H1 (cell line): ENCODE results near the gene HMGN1. TPM values are rescaled to one million over a fixed set of nuclear protein-coding genes. Genes with fewer than 3 reads are reported as not detected.

Source experiments
- CTCF ChIA-PET: fragments of 300-600 bp; sonication (Branson Sonifier 250); formaldehyde crosslinking; loops from one replicate; lab custom pipeline; 2021; ENCODE audit not compliant: partially characterized antibody; lab: Charles Lee
- POLR2A ChIA-PET: fragments of 300-600 bp; sonication (Branson Sonifier 250); formaldehyde crosslinking; loops from one replicate; lab custom pipeline; 2021; ENCODE audit warnings: inconsistent platforms; ENCODE audit not compliant: partially characterized antibody; lab: Charles Lee
- DNase-seq, 2 experiments: peaks; one replicate each; pipeline versions ENCODE4 v3.0.0 to v3.0.0-alpha.2; 2010 to 2022; ENCODE audit warnings: low spot score in 2 of 2, low read depth in 1 of 2, mixed read lengths in 1 of 2
- FAIRE-seq: peaks from 2 replicates; lab custom pipeline; 2011; peaks lifted over from hg19 to GRCh38; lab: Jason Lieb, UNC
- H2AFZ ChIP-seq: 2 replicates; pipeline ENCODE4 v1.8.1; 2012; ENCODE audit warnings: low read length, inconsistent platforms
- H2AK5ac ChIP-seq: 2 replicates; pipeline ENCODE4 v1.6.1; 2013; ENCODE audit warnings: low read depth, low read length
- H2BK120ac ChIP-seq: replicated peaks from 2 replicates; pipeline ENCODE3; 2013; ENCODE audit warnings: low read depth, low read length, inconsistent platforms
- H2BK12ac ChIP-seq: 2 replicates; pipeline ENCODE4 v1.6.1; 2013; ENCODE audit warnings: low read depth, low read length
- H2BK15ac ChIP-seq: 2 replicates; pipeline ENCODE4 v1.6.1; 2013; ENCODE audit warnings: low read length
- H2BK20ac ChIP-seq: 2 replicates; pipeline ENCODE4 v1.6.1; 2013; ENCODE audit warnings: low read length
- H2BK5ac ChIP-seq: 2 replicates; pipeline ENCODE4 v1.6.1; 2013; ENCODE audit warnings: low read depth, low read length
- H3K14ac ChIP-seq: 2 replicates; pipeline ENCODE4 v1.6.1; 2013; ENCODE audit warnings: inconsistent platforms; ENCODE audit not compliant: insufficient read length
- H3K18ac ChIP-seq: 2 replicates; pipeline ENCODE4 v1.6.1; 2013; ENCODE audit warnings: low read length; ENCODE audit errors: extremely low read depth
- H3K23ac ChIP-seq: 2 replicates; pipeline ENCODE4 v1.6.1; 2013; ENCODE audit warnings: inconsistent platforms; ENCODE audit not compliant: insufficient read length
- H3K23me2 ChIP-seq: 2 replicates; pipeline ENCODE4 v1.6.1; 2013; ENCODE audit warnings: low read depth, low read length
- H3K27ac ChIP-seq: 2 replicates; pipeline ENCODE4 v1.6.1; 2011; ENCODE audit warnings: low read depth, low read length, inconsistent platforms
- H3K27me3 ChIP-seq, 4 experiments: replicated peaks in 1 of 4; 1 replicate in 1 of 4; 2 replicates in 3 of 4; pipeline versions ENCODE4 v1.6.1 to v1.8.1; 2011 to 2013; ENCODE audit warnings: low read length in 3 of 4, mild to moderate bottlenecking in 3 of 4, inconsistent platforms in 2 of 4, mixed read lengths in 2 of 4, moderate library complexity in 1 of 4; ENCODE audit not compliant: control insufficient read depth in 3 of 4, insufficient read depth in 3 of 4; ENCODE audit errors: extremely low read depth in 1 of 4
- H3K36me3 ChIP-seq, 4 experiments: 2 replicates each; pipeline versions ENCODE4 v1.6.1 to v1.8.1; 2011 to 2013; ENCODE audit warnings: mild to moderate bottlenecking in 4 of 4, low read length in 3 of 4, moderate library complexity in 2 of 4, control low read depth in 1 of 4, inconsistent platforms in 1 of 4; ENCODE audit not compliant: insufficient read depth in 4 of 4, control insufficient read depth in 2 of 4
- H3K4ac ChIP-seq: replicated peaks from 2 replicates; pipeline ENCODE3; 2013; ENCODE audit warnings: low read length, low read depth, mixed read lengths, inconsistent platforms; ENCODE audit not compliant: insufficient read length
- H3K4me1 ChIP-seq, 4 experiments: replicated peaks in 1 of 4; 1 replicate in 1 of 4; 2 replicates in 3 of 4; pipeline versions ENCODE4 v1.6.1 to v1.8.1; 2011 to 2013; ENCODE audit warnings: low read length in 3 of 4, inconsistent platforms in 2 of 4, mixed read lengths in 1 of 4; ENCODE audit not compliant: insufficient read depth in 4 of 4, control insufficient read depth in 3 of 4
- H3K4me2 ChIP-seq, 2 experiments: 2 replicates each; pipeline versions ENCODE4 v1.6.1 to v1.8.1; 2011 to 2013; ENCODE audit warnings: low read depth in 2 of 2, low read length in 2 of 2, control low read depth in 1 of 2, inconsistent platforms in 1 of 2, mild to moderate bottlenecking in 1 of 2; ENCODE audit not compliant: insufficient read depth in 1 of 2
- H3K4me3 ChIP-seq, 4 experiments: fragments of 200-600, 300-600 bp in 1 of 4; sonication (generic), shearing (Covaris generic), sonication (Bioruptor Twin) in 1 of 4; 2 replicates each; pipeline versions ENCODE4 v1.5.1 to v1.8.1; 2011 to 2016; ENCODE audit warnings: low read length in 4 of 4, low read depth in 3 of 4, control low read depth in 2 of 4, inconsistent platforms in 2 of 4, mild to moderate bottlenecking in 2 of 4, mixed read lengths in 1 of 4, moderate library complexity in 1 of 4; ENCODE audit not compliant: insufficient read depth in 2 of 4; ENCODE audit errors: extremely low read depth in 1 of 4
- H3K56ac ChIP-seq: replicated peaks from 2 replicates; pipeline ENCODE3; 2013; ENCODE audit warnings: low read depth, mild to moderate bottlenecking, mixed read lengths, low read length, inconsistent platforms; ENCODE audit not compliant: insufficient read length
- H3K79me1 ChIP-seq: 2 replicates; pipeline ENCODE4 v1.6.1; 2013; ENCODE audit warnings: low read depth, low read length, control low read depth
- H3K79me2 ChIP-seq, 2 experiments: 2 replicates each; pipeline versions ENCODE4 v1.6.1 to v1.8.1; 2012 to 2013; ENCODE audit warnings: low read length in 2 of 2, mild to moderate bottlenecking in 2 of 2, inconsistent platforms in 1 of 2; ENCODE audit not compliant: insufficient read depth in 2 of 2, control insufficient read depth in 1 of 2
- H3K9ac ChIP-seq, 4 experiments: replicated peaks in 1 of 4; 1 replicate in 1 of 4; 2 replicates in 3 of 4; pipeline versions ENCODE4 v1.6.1 to v1.8.1; 2011 to 2013; ENCODE audit warnings: low read depth in 3 of 4, low read length in 3 of 4, control low read depth in 2 of 4, mild to moderate bottlenecking in 2 of 4, moderate library complexity in 2 of 4, inconsistent platforms in 1 of 4; ENCODE audit errors: extremely low read depth in 1 of 4
- H3K9me3 ChIP-seq, 2 experiments: 2 replicates each; pipeline versions ENCODE4 v1.6.1 to v1.8.1; 2012 to 2013; ENCODE audit warnings: mild to moderate bottlenecking in 2 of 2, moderate library complexity in 2 of 2, control low read depth in 1 of 2, inconsistent platforms in 1 of 2, low read depth in 1 of 2, low read length in 1 of 2, mixed read lengths in 1 of 2; ENCODE audit not compliant: insufficient read depth in 2 of 2
- H4K20me1 ChIP-seq, 2 experiments: replicated peaks in 1 of 2; 2 replicates each; pipeline versions ENCODE3 to v1.8.1; 2011 to 2013; ENCODE audit warnings: inconsistent platforms in 2 of 2, low read length in 2 of 2, mild to moderate bottlenecking in 1 of 2; ENCODE audit not compliant: insufficient read depth in 2 of 2, control insufficient read depth in 1 of 2
- H4K5ac ChIP-seq: 2 replicates; pipeline ENCODE4 v1.6.1; 2013; ENCODE audit warnings: low read length, low read depth, mixed read lengths, inconsistent platforms; ENCODE audit not compliant: insufficient read length
- H4K8ac ChIP-seq: 2 replicates; pipeline ENCODE4 v1.8.0; 2013; ENCODE audit warnings: mild to moderate bottlenecking, moderate library complexity, low read length, inconsistent platforms; ENCODE audit not compliant: insufficient read depth; ENCODE audit errors: extremely low read depth
- H4K91ac ChIP-seq: replicated peaks from 2 replicates; pipeline ENCODE3; 2013; ENCODE audit warnings: low read length, mixed read lengths, inconsistent platforms; ENCODE audit not compliant: insufficient read length
- CEBPB ChIP-seq: IDR thresholded peaks from 2 replicates; pipeline ENCODE4 v1.6.1; 2012; ENCODE audit warnings: low read depth, low read length
- CHD2 ChIP-seq: IDR thresholded peaks from 2 replicates; pipeline ENCODE4 v1.6.1; 2012; ENCODE audit warnings: low read length, improper control_type of control experiment
- GTF2F1 ChIP-seq: IDR thresholded peaks from 2 replicates; pipeline ENCODE4 v1.6.1; 2012; ENCODE audit warnings: low read depth, low read length, improper control_type of control experiment, borderline replicate concordance
- JUND ChIP-seq: IDR thresholded peaks from 2 replicates; pipeline ENCODE4 v1.6.1; 2011; ENCODE audit warnings: mild to moderate bottlenecking, improper control_type of control experiment, low read length
- MAX ChIP-seq: IDR thresholded peaks from 2 replicates; pipeline ENCODE4 v1.6.1; 2012; ENCODE audit warnings: inconsistent platforms
- RFX5 ChIP-seq: IDR thresholded peaks from 2 replicates; pipeline ENCODE4 v1.6.1; 2011; ENCODE audit warnings: low read depth, low read length, improper control_type of control experiment, borderline replicate concordance
- SIRT6 ChIP-seq: IDR thresholded peaks from one replicate; pipeline ENCODE4 v1.7.1; 2012; ENCODE audit warnings: low read length, inconsistent platforms
- WGBS, 2 experiments: shearing (Covaris generic) in 1 of 2; methylation state at CpG; one replicate each; pipeline versions ENCODE4 v1.1.6 to v1.1.7; 2013 to 2015; ENCODE audit warnings: low lambda C conversion rate in 2 of 2, mixed read lengths in 2 of 2, inconsistent platforms in 1 of 2, low coverage in 1 of 2, missing lambda C conversion rate in 1 of 2; ENCODE audit not compliant: insufficient replicate concordance in 2 of 2, insufficient coverage in 1 of 2, insufficient read length in 1 of 2; ENCODE audit errors: extremely low coverage in 1 of 2, missing lambda C conversion rate in 1 of 2; 5-methylcytosine and 5-hydroxymethylcytosine counted together
- polyA plus RNA-seq, 7 experiments: library from polyadenylated mRNA; depleted of rRNA in 3 of 7; stranded (reverse) in 5 of 7; unstranded in 2 of 7; fragments of >200 nt in 5 of 7; fragments of 200-250 nt in 2 of 7; gene quantifications; 1 replicate in 5 of 7; 2 replicates in 1 of 7; 4 replicates in 1 of 7; pipeline versions ENCODE4 v1.2.1 to v1.2.3, GENCODE V29; 2011 to 2013; ENCODE audit warnings: missing spikeins in 2 of 7, mixed read lengths in 2 of 7
- total RNA-seq: library from RNA; stranded (reverse); fragmentation: NEBNext Ultra II Directional; extraction: Animal tissue kit (Norgen Biotek cat#: 25700); gene quantifications from 2 replicates; pipeline ENCODE4 v1.2.1, GENCODE V29; 2021
- TF ChIP-seq, protein P1 (sequence below): IDR thresholded peaks from 2 replicates; pipeline ENCODE4 v1.6.1; 2012; ENCODE audit warnings: low read length, inconsistent platforms
- TF ChIP-seq, protein P2 (sequence below): IDR thresholded peaks from 2 replicates; pipeline ENCODE4 v1.6.1; 2011; ENCODE audit warnings: low read depth, mild to moderate bottlenecking, low read length; ENCODE audit not compliant: insufficient read depth

The HMGN1 gene
- total and polyA plus RNA-seq, 2 of the 8 experiments (the other 6 are each of a cell fraction or from before 2014, with no cell fraction given) = 279 to 505 TPM

GRCh38 chr21:39325458-39325857, 23.4 kb downstream of the HMGN1 start:
- Histone ChIP-seq H2BK120ac (no peak overlapping the region), H2BK5ac (no peak overlapping the region), H2BK20ac (no peak overlapping the region), H3K4me3 (no peak overlapping the region), H3K79me1 (no peaks in the 10 kb centered on the region), H3K27ac (no peak overlapping the region), H2BK15ac (no peak overlapping the region), H3K4me1 (peaks cover 0 to 2% (median under 1%) of the 10 kb centered on the region in 4 experiments; a peak in 2 of 7 replicates), H3K56ac (no peak overlapping the region), H2AFZ (no peak overlapping the region), H3K79me2 (no peaks in the 10 kb centered on the region), H4K5ac (no peak overlapping the region), H4K8ac (no peak overlapping the region), H3K36me3 (no peaks in the 10 kb centered on the region), H4K91ac (no peak overlapping the region), H3K18ac (no peak overlapping the region), H2BK12ac (no peak overlapping the region), H4K20me1 (no peaks in the 10 kb centered on the region), H3K9ac (no peak overlapping the region), H3K4ac (no peak overlapping the region), H2AK5ac (no peak overlapping the region), H3K4me2 (no peak overlapping the region), H3K14ac (no peak overlapping the region), H3K9me3 (no peaks in the 10 kb centered on the region), H3K27me3 (no peaks in the 10 kb centered on the region), H3K23ac (no peak overlapping the region), H3K23me2 (no peaks in the 10 kb centered on the region)
- FAIRE-seq (no peak), DNase-seq (no peak)
- POLR2A ChIA-PET = interaction anchor here (0.7 to 4.8 kb wide), 5 partner anchors 11 to 48 kb away, joined by 3 to 51 read pairs (median 6); partner anchors contain the start of genes BRWD1 and HMGN1
- CTCF ChIA-PET = interaction anchor here (1.9 kb wide), 1 partner anchor 62 kb away, joined by 5 read pairs; no protein-coding TSS in a partner anchor
- WGBS, 2 experiments = 94% methylated on average over 4 of the region's 4 CpGs; no CpG with 5 or more reads in 1 of the 2 experiments
- TF ChIP-seq RFX5 (no peak), MAX (no peak), JUND (no peak), CEBPB (no peak), CHD2 (no peak), GTF2F1 (no peak), SIRT6 (no peak)
- TF ChIP-seq, protein P1, sequence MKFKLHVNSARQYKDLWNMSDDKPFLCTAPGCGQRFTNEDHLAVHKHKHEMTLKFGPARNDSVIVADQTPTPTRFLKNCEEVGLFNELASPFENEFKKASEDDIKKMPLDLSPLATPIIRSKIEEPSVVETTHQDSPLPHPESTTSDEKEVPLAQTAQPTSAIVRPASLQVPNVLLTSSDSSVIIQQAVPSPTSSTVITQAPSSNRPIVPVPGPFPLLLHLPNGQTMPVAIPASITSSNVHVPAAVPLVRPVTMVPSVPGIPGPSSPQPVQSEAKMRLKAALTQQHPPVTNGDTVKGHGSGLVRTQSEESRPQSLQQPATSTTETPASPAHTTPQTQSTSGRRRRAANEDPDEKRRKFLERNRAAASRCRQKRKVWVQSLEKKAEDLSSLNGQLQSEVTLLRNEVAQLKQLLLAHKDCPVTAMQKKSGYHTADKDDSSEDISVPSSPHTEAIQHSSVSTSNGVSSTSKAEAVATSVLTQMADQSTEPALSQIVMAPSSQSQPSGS = no peak
- TF ChIP-seq, protein P2, sequence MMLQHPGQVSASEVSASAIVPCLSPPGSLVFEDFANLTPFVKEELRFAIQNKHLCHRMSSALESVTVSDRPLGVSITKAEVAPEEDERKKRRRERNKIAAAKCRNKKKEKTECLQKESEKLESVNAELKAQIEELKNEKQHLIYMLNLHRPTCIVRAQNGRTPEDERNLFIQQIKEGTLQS = no peak
